Esophagus squamous epithelium (tissue), 5 donors: ENCODE results near the gene KLHL17. TPM values are rescaled to one million over a fixed set of nuclear protein-coding genes. Genes with fewer than 3 reads are reported as not detected.
A peak's percentile ranks its signal among the peaks of the same experiment; 100 is the strongest.

Experiments
- DNase-seq: peaks from one replicate; lab custom pipeline; 2025; lab: John Stamatoyannopoulos, UW
- H3K27ac ChIP-seq, 4 donors: fragments of 200-600 bp; sonication (generic); one replicate each; pipeline ENCODE4 v1.5.1; 2016 to 2019; ENCODE audit warnings: mild to moderate bottlenecking in 1 of 4
- H3K27me3 ChIP-seq, 4 donors: fragments of 200-600 bp; sonication (generic); 1 replicate in 3 of 4; 2 replicates in 1 of 4; pipeline versions ENCODE4 v1.5.1 to v1.6.0; 2017 to 2021; ENCODE audit warnings: antibody characterized with exemption in 1 of 4
- H3K36me3 ChIP-seq, 3 donors: fragments of 200-600 bp; sonication (generic); one replicate each; pipeline ENCODE4 v1.5.1; 2016 to 2019
- H3K4me1 ChIP-seq, 3 donors: fragments of 200-600 bp; sonication (generic); one replicate each; pipeline ENCODE4 v1.5.1; 2017 to 2019
- H3K4me3 ChIP-seq, 4 donors: fragments of 200-600 bp; sonication (generic); 1 replicate in 3 of 4; 2 replicates in 1 of 4; pipeline ENCODE4 v1.5.1; 2016 to 2019; ENCODE audit warnings: mild to moderate bottlenecking in 2 of 4, moderate library complexity in 1 of 4
- H3K9me3 ChIP-seq, 3 donors: fragments of 200-600 bp; sonication (generic); one replicate each; pipeline ENCODE4 v1.5.1; 2016 to 2019
- POLR2A ChIP-seq, 4 donors: fragments of 450-650 bp; IDR thresholded peaks; one replicate each; pipeline ENCODE4 v1.6.1; 2017; ENCODE audit warnings: antibody characterized with exemption in 4 of 4, mild to moderate bottlenecking in 4 of 4, moderate library complexity in 3 of 4
- WGBS, 2 donors: methylation state at CpG; one replicate each; pipeline ENCODE4 v1.1.5; 2018; 5-methylcytosine and 5-hydroxymethylcytosine counted together
- intact Hi-C: fragments of 100-400 bp; cut with DNase I; formaldehyde crosslinking; loops from one replicate; pipeline ENCODE4 v1.15.0; 2022
- total RNA-seq, 4 donors: library from RNA; depleted of rRNA; stranded (reverse); fragments of >200 nt; gene quantifications; one replicate each; pipeline ENCODE4 v1.1.0, GENCODE V29; 2016
- TF ChIP-seq, protein P1 (sequence below), 6 experiments: fragments of 450-650 bp in 4 of 6; fragments of 200-600 bp in 2 of 6; sonication (generic) in 2 of 6; IDR thresholded peaks; one replicate each; pipeline ENCODE4 v1.5.1; 2016 to 2019; ENCODE audit warnings: antibody characterized with exemption in 6 of 6, mild to moderate bottlenecking in 4 of 6, moderate library complexity in 4 of 6
- donor health status: DM: yes; HTN: yes; CAD: no.

KLHL17 gene
- total RNA-seq: 10 to 100 TPM in 3 of 4 donors, 1 to 10 TPM in 1; 8.7 to 13.8 (median 10.3) TPM

DNA sequence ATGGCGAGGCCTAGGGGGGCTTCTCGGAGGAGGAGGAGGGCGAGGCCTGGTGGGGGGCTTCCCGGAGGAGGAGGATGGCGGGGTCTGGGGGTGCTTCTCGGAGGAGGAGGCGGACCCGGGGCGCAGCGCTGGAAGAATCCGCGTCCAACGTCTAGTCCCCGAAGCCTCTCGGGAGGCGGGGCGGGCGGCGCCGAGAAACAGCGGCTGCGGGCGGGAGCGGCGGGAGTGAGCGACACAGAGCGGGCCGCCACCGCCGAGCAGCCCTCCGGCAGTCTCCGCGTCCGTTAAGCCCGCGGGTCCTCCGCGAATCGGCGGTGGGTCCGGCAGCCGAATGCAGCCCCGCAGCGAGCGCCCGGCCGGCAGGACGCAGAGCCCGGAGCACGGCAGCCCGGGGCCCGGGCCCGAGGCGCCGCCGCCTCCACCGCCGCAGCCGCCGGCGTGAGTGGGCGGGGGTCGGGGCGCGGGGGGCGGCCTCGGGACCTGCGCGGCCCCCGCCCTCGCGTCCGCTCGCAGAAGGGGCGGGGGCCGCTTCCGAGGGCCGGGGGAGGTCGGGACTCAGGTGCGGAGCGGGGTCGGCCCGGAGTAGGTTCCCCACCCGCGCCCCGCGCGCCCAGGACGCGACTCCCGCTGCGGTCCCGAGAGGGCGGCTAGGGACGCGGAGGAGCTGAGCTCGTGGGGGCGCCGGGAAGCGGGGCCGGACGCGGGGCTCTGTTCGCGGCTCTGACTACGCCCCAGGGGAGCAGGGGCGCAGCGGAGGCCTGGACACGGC, at the start of gene KLHL17:
Gene KLHL17 (plus strand): TSS at position 222 of the 769 bp plus-strand sequence. CDS start 110 bp downstream, at position 332.
- intact Hi-C loops: no loop called here

DNA sequence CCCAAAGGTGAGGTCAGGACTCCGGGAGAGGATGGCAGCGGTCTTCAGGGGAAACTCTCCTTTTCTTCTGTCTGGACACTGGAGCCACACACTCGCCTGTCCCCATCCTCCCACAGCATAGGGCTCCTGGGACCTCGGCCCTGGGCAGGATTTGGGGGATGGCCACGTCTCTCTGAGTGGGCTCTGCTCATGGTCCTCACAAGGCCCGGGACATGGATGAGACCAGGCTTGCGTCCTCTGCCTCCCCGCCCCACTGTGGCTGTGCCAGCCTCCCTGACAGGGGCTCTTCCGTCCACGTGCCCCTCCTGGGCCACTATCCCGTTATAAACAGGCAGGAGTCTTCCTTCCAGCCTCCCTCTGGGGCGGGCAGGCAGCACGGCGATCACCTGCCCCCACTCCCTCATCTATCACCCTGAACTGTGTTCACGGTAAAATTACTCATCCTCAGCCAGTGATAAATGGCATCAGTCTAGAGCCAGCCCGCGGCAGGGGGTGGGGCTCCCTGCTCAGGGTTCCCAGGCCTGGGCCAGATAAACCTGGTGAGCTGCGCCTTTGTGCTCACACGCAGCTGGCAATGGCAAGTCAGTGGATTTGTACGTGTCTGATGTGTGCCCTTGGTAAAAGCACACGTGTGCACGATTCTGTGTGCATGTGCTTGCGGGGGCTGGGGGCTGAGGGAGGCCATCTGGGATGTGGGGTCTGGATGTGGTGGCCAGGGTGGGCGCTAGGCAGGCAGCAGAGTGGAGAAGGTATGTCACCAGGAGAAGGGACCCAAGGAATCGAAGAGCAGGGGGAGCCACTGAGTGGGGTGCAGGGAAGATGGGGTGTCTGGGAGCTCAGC, 49.3 kb upstream of the KLHL17 start:
- Histone ChIP-seq H3K27ac (no peak overlapping the region), H3K36me3 (no peaks in the 10 kb centered on the region), H3K9me3 (no peaks in the 10 kb centered on the region), H3K4me3 (no peak overlapping the region), H3K4me1 (peaks cover 13 to 49% (median 17%) of the 10 kb centered on the region in 3 donors), H3K27me3 (peaks cover 0 to 83% (median 10%) of the 10 kb centered on the region in 4 donors)
- TF ChIP-seq, protein P1, sequence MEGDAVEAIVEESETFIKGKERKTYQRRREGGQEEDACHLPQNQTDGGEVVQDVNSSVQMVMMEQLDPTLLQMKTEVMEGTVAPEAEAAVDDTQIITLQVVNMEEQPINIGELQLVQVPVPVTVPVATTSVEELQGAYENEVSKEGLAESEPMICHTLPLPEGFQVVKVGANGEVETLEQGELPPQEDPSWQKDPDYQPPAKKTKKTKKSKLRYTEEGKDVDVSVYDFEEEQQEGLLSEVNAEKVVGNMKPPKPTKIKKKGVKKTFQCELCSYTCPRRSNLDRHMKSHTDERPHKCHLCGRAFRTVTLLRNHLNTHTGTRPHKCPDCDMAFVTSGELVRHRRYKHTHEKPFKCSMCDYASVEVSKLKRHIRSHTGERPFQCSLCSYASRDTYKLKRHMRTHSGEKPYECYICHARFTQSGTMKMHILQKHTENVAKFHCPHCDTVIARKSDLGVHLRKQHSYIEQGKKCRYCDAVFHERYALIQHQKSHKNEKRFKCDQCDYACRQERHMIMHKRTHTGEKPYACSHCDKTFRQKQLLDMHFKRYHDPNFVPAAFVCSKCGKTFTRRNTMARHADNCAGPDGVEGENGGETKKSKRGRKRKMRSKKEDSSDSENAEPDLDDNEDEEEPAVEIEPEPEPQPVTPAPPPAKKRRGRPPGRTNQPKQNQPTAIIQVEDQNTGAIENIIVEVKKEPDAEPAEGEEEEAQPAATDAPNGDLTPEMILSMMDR (IDR thresholded peaks at IDR 0.05): no peak
- 33 to 43% methylated on average over 6 to 12 of the region's 25 CpGs for WGBS, 2 donors
- no peak for DNase-seq
- intact Hi-C loops: no loop called here

More for the DNA sequence above, at the start of gene KLHL17:
- H3K9me3 ChIP-seq: no peaks in the 10 kb centered on the region
- H3K36me3 ChIP-seq: peaks cover 13 to 51% (median 23%) of the 10 kb centered on the region in 3 donors
- peaks cover 26 to 68% (median 35%) of the 10 kb centered on the region in 3 donors for H3K4me1 ChIP-seq
- TF ChIP-seq, protein P1 (IDR thresholded peaks at IDR 0.05): no peak
- TF ChIP-seq POLR2A (IDR thresholded peaks at IDR 0.05): no peak
- no peak for DNase-seq
- WGBS, 2 donors: 0 to 5% methylated on average over 8 to 13 of the region's 109 CpGs
- peak within 1 kb of the TSS; percentile 80 to 99 (median 90) for H3K4me3 ChIP-seq
- H3K27me3 ChIP-seq: peaks cover 0 to 6% (median 0%) of the 10 kb centered on the region in 4 donors
- peak within 1 kb of the TSS; percentile 55 to 79 (median 66) for H3K27ac ChIP-seq

GRCh38 chr1:911875-912739, 48.3 kb upstream of the KLHL17 start:
- Histone ChIP-seq H3K4me3 (no peak overlapping the region), H3K36me3 (no peaks in the 10 kb centered on the region), H3K4me1 (peaks cover 12 to 49% (median 13%) of the 10 kb centered on the region in 3 donors), H3K9me3 (no peaks in the 10 kb centered on the region), H3K27me3 (peaks cover 0 to 88% (median 12%) of the 10 kb centered on the region in 4 donors), H3K27ac (no peak overlapping the region)
- 61 to 68% methylated on average over 11 of the region's 15 CpGs for WGBS, 2 donors
- TF ChIP-seq, protein P1 (IDR thresholded peaks at IDR 0.05): no peak
- TF ChIP-seq POLR2A (IDR thresholded peaks at IDR 0.05): no peak
- DNase-seq: no peak
- intact Hi-C loops: no loop called here

GRCh38 chr1:912740-913301, 47.6 kb upstream of the KLHL17 start:
- peaks cover 0 to 91% (median 16%) of the 10 kb centered on the region in 4 donors for H3K27me3 ChIP-seq
- no peak for DNase-seq
- TF ChIP-seq, protein P1 (IDR thresholded peaks at IDR 0.05): peak in 2 of 6 experiments; percentile 29 to 49
- no peak for TF ChIP-seq POLR2A (IDR thresholded peaks at IDR 0.05)
- H3K36me3 ChIP-seq: no peaks in the 10 kb centered on the region
- intact Hi-C loops: no loop called here
- 22 to 57% methylated on average over 13 to 18 of the region's 24 CpGs for WGBS, 2 donors
- H3K27ac ChIP-seq: no peak overlapping the region
- no peaks in the 10 kb centered on the region for H3K9me3 ChIP-seq
- no peak overlapping the region for H3K4me3 ChIP-seq
- peaks cover 11 to 43% (median 13%) of the 10 kb centered on the region in 3 donors for H3K4me1 ChIP-seq
